Activated B cell treated with CpG ODN at 0.5 μM for 24 hours (primary cell): Measurements from ENCODE around the gene VEGFB. TPM values are rescaled to one million over a fixed set of nuclear protein-coding genes. Genes with fewer than 3 reads are reported as not detected.

ENCODE experiments used
- ATAC-seq: fragments of 200-7000 bp; cut with Tn5 transposase; one replicate; pipeline ENCODE4 v1.10.0; 2021; ENCODE audit warnings: low read depth, mild to moderate bottlenecking, moderate library complexity
- CTCF ChIA-PET: fragments of 350-600 bp; sonication (Branson Sonifier 250); formaldehyde crosslinking; loops from one replicate; lab custom pipeline; 2021; ENCODE audit warnings: antibody characterized with exemption; lab: Charles Lee
- POLR2A ChIA-PET: fragments of 350-600 bp; sonication (Branson Sonifier 250); formaldehyde crosslinking; loops from one replicate; lab custom pipeline; 2021; ENCODE audit warnings: antibody characterized with exemption; lab: Charles Lee
- DNase-seq: peaks from one replicate; pipeline ENCODE4 v3.0.0; 2022
- H3K27ac Mint-ChIP-seq: one replicate; pipeline ENCODE4 v1.8.0; 2020; ENCODE audit warnings: mixed read lengths
- H3K27me3 Mint-ChIP-seq: one replicate; pipeline ENCODE4 v1.8.0; 2021; ENCODE audit warnings: mixed read lengths
- H3K36me3 Mint-ChIP-seq: one replicate; pipeline ENCODE4 v1.8.0; 2021; ENCODE audit warnings: low read depth, mixed read lengths
- H3K4me1 Mint-ChIP-seq: one replicate; pipeline ENCODE4 v1.8.0; 2021; ENCODE audit warnings: mixed read lengths
- H3K4me3 Mint-ChIP-seq: one replicate; pipeline ENCODE4 v1.8.0; 2020; ENCODE audit warnings: mild to moderate bottlenecking, mixed read lengths
- H3K9me3 Mint-ChIP-seq: one replicate; pipeline ENCODE4 v1.8.0; 2020; ENCODE audit warnings: mixed read lengths
- CTCF ChIP-seq: fragments of 200-600 bp; IDR thresholded peaks from one replicate; pipeline ENCODE4 v1.8.0; 2022; ENCODE audit warnings: antibody characterized with exemption, mild to moderate bottlenecking
- intact Hi-C: fragments of 100-400 bp; cut with micrococcal nuclease; formaldehyde crosslinking; loops from one replicate; pipeline ENCODE4 v1.15.1; 2024
- total RNA-seq: library from RNA; stranded (reverse); gene quantifications from 2 replicates; pipeline ENCODE4 v1.2.3, GENCODE V29; 2022

Gene VEGFB
- total RNA-seq, 1 donor from 2014 or later = 97.4 TPM

GRCh38 chr11:64207256-64208085, 26.9 kb upstream of the VEGFB start:
- Mint-ChIP-seq H3K27ac (peak overlapping the region; percentile 92), H3K9me3 (no peaks in the 10 kb centered on the region), H3K4me3 (peak overlapping the region; percentile 90), H3K27me3 (no peaks in the 10 kb centered on the region), H3K36me3 (peaks cover 61% of the 10 kb centered on the region), H3K4me1 (peaks cover 56% of the 10 kb centered on the region)
- DNase-seq (peak; percentile 61), ATAC-seq (peak; percentile 72)
- ChIA-PET POLR2A (interaction anchor here (0.6 to 9.3 kb wide), 18 partner anchors 9 to 928 kb away, joined by 3 to 191 read pairs (median 12); partner anchors contain the start of genes BAD, CATSPERZ, CCDC88B and DNAJC4), CTCF (interaction anchor here (1.0 to 6.1 kb wide), 12 partner anchors 9 to 242 kb away, joined by 3 to 147 read pairs (median 8); partner anchors contain the start of genes CATSPERZ, ESRRA, NUDT22 and PPP1R14B)
- no peak for TF ChIP-seq CTCF
- intact Hi-C loops = loop anchor here (1.0 to 2.0 kb wide), 4 partner anchors 19 to 34 kb away; partner anchors contain the start of genes DNAJC4, FKBP2, NUDT22 and STIP1

- no peak for DNase-seq
- CTCF ChIA-PET = interaction anchor here (1.0 to 6.1 kb wide), 8 partner anchors 17 to 95 kb away, joined by 3 to 147 read pairs (median 9); partner anchors contain the start of genes CATSPERZ, ESRRA, NUDT22 and PPP1R14B
- TF ChIP-seq CTCF = no peak
- H3K4me3 Mint-ChIP-seq = peak overlapping the region; percentile 90
- POLR2A ChIA-PET = interaction anchor here (0.6 to 9.3 kb wide), 13 partner anchors 9 to 176 kb away, joined by 3 to 191 read pairs (median 27); partner anchors contain the start of genes BAD, CATSPERZ, DNAJC4 and ESRRA
- peaks cover 60% of the 10 kb centered on the region for H3K4me1 Mint-ChIP-seq
- no peaks in the 10 kb centered on the region for H3K27me3 Mint-ChIP-seq
- H3K9me3 Mint-ChIP-seq = no peaks in the 10 kb centered on the region
- intact Hi-C loops = no loop called here
- peak overlapping the region; percentile 92 for H3K27ac Mint-ChIP-seq
- ATAC-seq = no peak
- H3K36me3 Mint-ChIP-seq = peaks cover 56% of the 10 kb centered on the region
Measured at GRCh38 chr11:64208086-64208795, 26.1 kb upstream of the VEGFB start.

GRCh38 chr11:64208796-64209562, 25.4 kb upstream of the VEGFB start:
- H3K9me3 Mint-ChIP-seq = no peaks in the 10 kb centered on the region
- DNase-seq (no peak), ATAC-seq (no peak)
- H3K27me3 Mint-ChIP-seq = no peaks in the 10 kb centered on the region
- H3K27ac Mint-ChIP-seq = peak overlapping the region; percentile 70
- TF ChIP-seq CTCF = no peak
- POLR2A ChIA-PET = interaction anchor here (2.9 to 9.3 kb wide), 5 partner anchors 19 to 95 kb away, joined by 12 to 191 read pairs (median 81); partner anchors contain the start of genes CATSPERZ, DNAJC4, ESRRA and FKBP2
- peak overlapping the region; percentile 67 for H3K4me3 Mint-ChIP-seq
- peaks cover 64% of the 10 kb centered on the region for H3K4me1 Mint-ChIP-seq
- H3K36me3 Mint-ChIP-seq = peaks cover 53% of the 10 kb centered on the region
- CTCF ChIA-PET = interaction anchor here (5.3 kb wide), 1 partner anchor 16 kb away, joined by 34 read pairs; the partner anchor contains the start of genes NUDT22 and TRPT1
- intact Hi-C loops = no loop called here

- H3K36me3 Mint-ChIP-seq = peaks cover 50% of the 10 kb centered on the region
- peaks cover 63% of the 10 kb centered on the region for H3K4me1 Mint-ChIP-seq
- DNase-seq = no peak
- intact Hi-C loops = no loop called here
- ATAC-seq = no peak
- H3K4me3 Mint-ChIP-seq = no peak overlapping the region
- no peak for TF ChIP-seq CTCF
- ChIA-PET CTCF (no interaction called here), POLR2A (interaction anchor here (1.4 to 9.3 kb wide), 2 partner anchors 18 to 108 kb away, joined by 3 to 191 read pairs; partner anchors contain the start of genes DNAJC4, NUDT22, PRDX5 and TRMT112)
- H3K9me3 Mint-ChIP-seq = no peaks in the 10 kb centered on the region
- H3K27ac Mint-ChIP-seq = peak overlapping the region; percentile 9
- no peaks in the 10 kb centered on the region for H3K27me3 Mint-ChIP-seq
Measured at GRCh38 chr11:64209563-64209843, 24.9 kb upstream of the VEGFB start.
